Osteocyte (in vitro differentiated cells): Measurements from ENCODE around the gene TBL1X. TPM values are rescaled to one million over a fixed set of nuclear protein-coding genes. Genes with fewer than 3 reads are reported as not detected.

Experiments
- DNase-seq: peaks from one replicate; pipeline ENCODE4 v3.0.0; 2021; ENCODE audit warnings: mixed read lengths; ENCODE audit not compliant: unreplicated experiment; ENCODE audit errors: extremely low spot score
- H3K27ac Mint-ChIP-seq: one replicate; pipeline ENCODE4 v1.8.0; 2021; ENCODE audit warnings: mild to moderate bottlenecking, mixed read lengths; ENCODE audit not compliant: unreplicated experiment
- H3K27me3 Mint-ChIP-seq: one replicate; pipeline ENCODE4 v1.8.0; 2021; ENCODE audit warnings: mixed read lengths; ENCODE audit not compliant: unreplicated experiment
- H3K36me3 Mint-ChIP-seq: one replicate; pipeline ENCODE4 v1.8.0; 2021; ENCODE audit warnings: mixed read lengths; ENCODE audit not compliant: unreplicated experiment
- H3K4me1 Mint-ChIP-seq: one replicate; pipeline ENCODE4 v1.8.0; 2021; ENCODE audit warnings: mixed read lengths; ENCODE audit not compliant: unreplicated experiment
- H3K4me3 Mint-ChIP-seq: one replicate; pipeline ENCODE4 v1.8.0; 2021; ENCODE audit warnings: mild to moderate bottlenecking, moderate library complexity, mixed read lengths; ENCODE audit not compliant: unreplicated experiment
- H3K9me3 Mint-ChIP-seq: one replicate; pipeline ENCODE4 v1.8.0; 2021; ENCODE audit warnings: mixed read lengths; ENCODE audit not compliant: unreplicated experiment
- CTCF ChIP-seq: fragments of 200-600 bp; sonication (generic); IDR thresholded peaks from 2 replicates; pipeline ENCODE4 v1.5.0; 2021; ENCODE audit warnings: antibody characterized with exemption, mild to moderate bottlenecking, moderate library complexity
- total RNA-seq: library from RNA; stranded (reverse); gene quantifications from 2 replicates; pipeline ENCODE4 v1.2.1, GENCODE V29; 2021

The TBL1X gene
- total RNA-seq, 1 donor from 2014 or later, result 35.3 TPM

GRCh38 chrX:9690046-9690445 is 225.2 kb downstream of the TBL1X start:
- Mint-ChIP-seq H3K4me3 (no peak overlapping the region), H3K27me3 (no peaks in the 10 kb centered on the region), H3K27ac (no peak overlapping the region), H3K4me1 (no peaks in the 10 kb centered on the region), H3K36me3 (peaks cover 28% of the 10 kb centered on the region), H3K9me3 (peaks cover 1% of the 10 kb centered on the region)
- DNase-seq, result no peak
- no peak for TF ChIP-seq CTCF

- TF ChIP-seq CTCF, result no peak
- Mint-ChIP-seq H3K4me1 (peaks cover 15% of the 10 kb centered on the region), H3K36me3 (peaks cover 16% of the 10 kb centered on the region), H3K4me3 (no peak overlapping the region), H3K27me3 (no peaks in the 10 kb centered on the region), H3K27ac (no peak overlapping the region), H3K9me3 (peaks cover 5% of the 10 kb centered on the region)
- no peak for DNase-seq
These were observed 228.6 kb downstream of the TBL1X start for GRCh38 chrX:9693307-9694001.

DNA sequence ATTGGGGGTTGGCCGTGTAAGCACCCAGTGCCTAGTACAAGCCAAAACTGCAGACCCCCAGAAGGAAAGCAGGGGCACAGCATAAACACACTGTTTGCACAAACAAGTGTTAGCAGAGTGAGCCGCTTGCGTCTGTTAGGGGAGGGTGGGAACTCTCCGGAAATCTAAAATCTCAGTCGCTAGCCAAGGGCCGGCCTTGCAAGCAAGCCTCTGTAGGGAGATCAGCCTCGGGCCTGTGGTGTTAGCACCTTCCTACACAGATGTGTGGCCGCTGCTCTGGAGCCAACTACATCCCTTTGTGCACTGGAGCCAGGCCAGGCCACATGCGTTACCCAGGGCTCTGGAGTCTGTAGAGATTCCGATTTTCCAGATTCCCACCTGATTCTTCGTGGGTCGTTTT is 233.7 kb downstream of the TBL1X start:
- H3K4me1 Mint-ChIP-seq, result peaks cover 15% of the 10 kb centered on the region
- no peak overlapping the region for H3K4me3 Mint-ChIP-seq
- H3K36me3 Mint-ChIP-seq, result peaks cover 26% of the 10 kb centered on the region
- peaks cover 5% of the 10 kb centered on the region for H3K9me3 Mint-ChIP-seq
- no peak for DNase-seq
- no peak for TF ChIP-seq CTCF
- H3K27me3 Mint-ChIP-seq, result no peaks in the 10 kb centered on the region
- H3K27ac Mint-ChIP-seq, result no peak overlapping the region

DNA sequence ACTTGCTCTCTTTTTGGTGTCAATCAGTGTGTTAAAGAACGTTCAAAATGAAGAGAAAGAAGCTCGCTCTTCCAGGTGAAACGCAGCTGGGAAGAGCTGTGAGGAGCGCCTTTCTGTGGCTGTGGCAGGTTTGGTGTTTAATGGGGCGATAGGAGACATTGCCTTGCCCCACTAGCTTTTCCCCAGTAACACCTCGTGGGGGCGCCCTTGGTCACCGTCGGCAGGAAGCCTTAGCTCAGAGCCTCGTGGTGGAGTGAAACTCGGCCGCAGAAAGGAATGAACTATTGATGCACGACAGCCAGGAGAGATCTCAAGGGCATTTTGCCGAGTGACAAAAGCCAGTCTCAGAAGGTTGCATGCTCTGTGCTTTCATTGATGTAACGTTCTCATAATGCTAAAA is 235.7 kb downstream of the TBL1X start:
- no peaks in the 10 kb centered on the region for H3K27me3 Mint-ChIP-seq
- peaks cover 14% of the 10 kb centered on the region for H3K4me1 Mint-ChIP-seq
- H3K9me3 Mint-ChIP-seq, result peaks cover 8% of the 10 kb centered on the region
- no peak for TF ChIP-seq CTCF
- no peak for DNase-seq
- no peak overlapping the region for H3K27ac Mint-ChIP-seq
- no peak overlapping the region for H3K4me3 Mint-ChIP-seq
- H3K36me3 Mint-ChIP-seq, result peaks cover 38% of the 10 kb centered on the region

GRCh38 chrX:9701790-9702189 is 236.9 kb downstream of the TBL1X start:
- no peak overlapping the region for H3K4me3 Mint-ChIP-seq
- peaks cover 2% of the 10 kb centered on the region for H3K4me1 Mint-ChIP-seq
- DNase-seq, result no peak
- H3K36me3 Mint-ChIP-seq, result peaks cover 38% of the 10 kb centered on the region
- no peak for TF ChIP-seq CTCF
- H3K27me3 Mint-ChIP-seq, result no peaks in the 10 kb centered on the region
- H3K9me3 Mint-ChIP-seq, result peaks cover 8% of the 10 kb centered on the region
- no peak overlapping the region for H3K27ac Mint-ChIP-seq
